HEK293T (cell line): ENCODE results near the gene IL21.

ENCODE experiments used
- CTCF ChIA-PET: fragments of 350-600 bp; formaldehyde crosslinking; extraction: SDS; loops from one replicate; lab custom pipeline; 2021; ENCODE audit warnings: antibody characterized with exemption, inconsistent platforms; lab: Yijun Ruan, JAX
- POLR2A ChIA-PET: fragments of 350-600 bp; formaldehyde crosslinking; extraction: SDS; loops from one replicate; lab custom pipeline; 2020; ENCODE audit warnings: antibody characterized with exemption, inconsistent platforms; lab: Yijun Ruan, JAX
- DNase-seq: peaks from one replicate; pipeline ENCODE4 v3.0.0; 2012; ENCODE audit warnings: mixed read lengths; ENCODE audit errors: extremely low spot score
- ARNT ChIP-seq: fragments of 450-650 bp; IDR thresholded peaks from 2 replicates; pipeline ENCODE4 v1.6.1; 2017; ENCODE audit warnings: mild to moderate bottlenecking
- BHLHE40 ChIP-seq: fragments of 450-650 bp; IDR thresholded peaks from 2 replicates; pipeline ENCODE4 v1.6.1; 2016; ENCODE audit warnings: mild to moderate bottlenecking, moderate library complexity, borderline replicate concordance
- CTBP1 ChIP-seq: fragments of 450-650 bp; IDR thresholded peaks from 2 replicates; pipeline ENCODE4 v1.6.1; 2016; ENCODE audit warnings: borderline replicate concordance
- ELF4 ChIP-seq: fragments of 450-650 bp; IDR thresholded peaks from 2 replicates; pipeline ENCODE4 v1.6.1; 2017; ENCODE audit warnings: antibody characterized with exemption
- FOXA1 ChIP-seq: fragments of 450-650 bp; IDR thresholded peaks from 2 replicates; pipeline ENCODE4 v1.6.1; 2016; ENCODE audit warnings: mild to moderate bottlenecking
- FOXK2 ChIP-seq: fragments of 450-650 bp; IDR thresholded peaks from 2 replicates; pipeline ENCODE4 v1.6.1; 2016; ENCODE audit warnings: mild to moderate bottlenecking
- FOXM1 ChIP-seq: fragments of 450-650 bp; IDR thresholded peaks from 2 replicates; pipeline ENCODE4 v1.6.1; 2017; ENCODE audit warnings: mild to moderate bottlenecking, borderline replicate concordance
- HDGF ChIP-seq: fragments of 450-650 bp; IDR thresholded peaks from 2 replicates; pipeline ENCODE4 v1.6.1; 2017; ENCODE audit warnings: antibody characterized with exemption, borderline replicate concordance
- L3MBTL2 ChIP-seq: fragments of 450-650 bp; conservative IDR thresholded peaks from 2 replicates; pipeline ENCODE4 v1.6.1; 2016; ENCODE audit warnings: mild to moderate bottlenecking
- LEF1 ChIP-seq: fragments of 450-650 bp; IDR thresholded peaks from 2 replicates; pipeline ENCODE4 v1.6.1; 2017; ENCODE audit warnings: mild to moderate bottlenecking, borderline replicate concordance
- NFRKB ChIP-seq: fragments of 450-650 bp; IDR thresholded peaks from 2 replicates; pipeline ENCODE4 v1.6.1; 2016; ENCODE audit warnings: mild to moderate bottlenecking, moderate library complexity
- PKNOX1 ChIP-seq: fragments of 450-650 bp; IDR thresholded peaks from 2 replicates; pipeline ENCODE4 v1.6.1; 2016
- SP1 ChIP-seq: fragments of 450-650 bp; IDR thresholded peaks from 2 replicates; pipeline ENCODE4 v1.6.1; 2017
- SUZ12 ChIP-seq: fragments of 450-650 bp; IDR thresholded peaks from 2 replicates; pipeline ENCODE4 v1.6.1; 2016; ENCODE audit warnings: mild to moderate bottlenecking
- TARDBP ChIP-seq: fragments of 450-650 bp; IDR thresholded peaks from 2 replicates; pipeline ENCODE4 v1.6.1; 2016
- ZNF384 ChIP-seq: fragments of 450-650 bp; IDR thresholded peaks from 2 replicates; pipeline ENCODE4 v1.6.1; 2016

The IL21 gene

GRCh38 chr4:122621016-122621507, at the start of gene IL21:
TSS of gene IL21 (minus strand) at chr4:122621066. CDS start at chr4:122621011, 55 bp downstream.
- no peak for DNase-seq
- TF ChIP-seq TARDBP (no peak), CTBP1 (no peak), SP1 (no peak), SUZ12 (no peak), FOXA1 (no peak), ELF4 (no peak), NFRKB (no peak), ARNT (no peak), LEF1 (no peak), FOXK2 (no peak), PKNOX1 (no peak), L3MBTL2 (no peak)
- POLR2A ChIA-PET = no interaction called here
- CTCF ChIA-PET = no interaction called here

DNA sequence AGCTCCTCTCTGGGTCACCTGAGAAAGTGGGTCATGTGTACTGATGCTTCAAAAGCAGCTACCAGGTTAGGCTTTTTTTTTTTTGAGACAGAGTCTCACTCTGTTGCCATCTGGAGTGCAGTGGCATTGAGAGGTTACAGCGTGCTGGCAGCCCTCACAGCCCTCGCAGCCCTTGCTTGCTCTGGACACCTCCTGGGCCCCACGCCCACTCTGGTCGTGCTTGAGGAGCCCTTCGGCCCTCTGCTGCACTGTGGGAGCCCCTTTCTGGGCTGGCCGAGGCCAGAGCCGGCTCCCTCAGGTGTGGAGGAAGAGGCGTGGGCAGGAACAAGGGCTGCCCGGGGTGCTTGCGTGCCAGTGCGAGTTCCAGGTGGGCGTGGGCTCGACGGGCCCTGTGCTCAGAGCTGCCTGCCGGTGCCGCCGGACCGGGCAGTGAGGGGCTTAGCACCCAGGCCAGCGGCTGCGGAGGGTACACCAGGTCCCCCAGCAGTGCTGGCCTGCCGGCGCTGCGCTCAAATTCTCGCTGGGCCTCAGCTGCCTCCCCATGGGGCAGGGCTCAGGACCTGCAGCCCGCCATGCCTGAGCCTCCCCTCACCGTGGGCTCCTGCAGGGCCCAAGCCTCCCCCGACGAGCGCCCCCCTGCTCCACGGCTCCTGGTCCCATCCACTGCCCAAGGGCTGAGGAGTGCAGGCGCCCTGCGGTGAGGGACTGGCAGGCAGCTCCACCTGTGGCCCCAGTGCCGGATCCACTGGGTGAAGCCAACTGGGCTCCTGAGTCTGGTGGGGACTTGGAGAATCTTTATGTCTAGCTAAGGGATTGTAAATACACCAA, 49.3 kb upstream of the IL21 start:
- POLR2A ChIA-PET = no interaction called here
- CTCF ChIA-PET = no interaction called here
- TF ChIP-seq FOXK2 = no peak
- TF ChIP-seq SUZ12 = no peak
- no peak for TF ChIP-seq L3MBTL2
- no peak for TF ChIP-seq FOXA1
- TF ChIP-seq NFRKB = no peak

GRCh38 chr4:122668241-122668640, 47.4 kb upstream of the IL21 start:
- ChIA-PET POLR2A (no interaction called here), CTCF (interaction anchor here (0.6 kb wide), 1 partner anchor 392 kb away, joined by 3 read pairs; no protein-coding TSS in a partner anchor)
- DNase-seq = no peak
- TF ChIP-seq CTBP1 (no peak), NFRKB (no peak), FOXK2 (no peak), L3MBTL2 (no peak), PKNOX1 (no peak), HDGF (no peak), FOXA1 (no peak), FOXM1 (no peak), BHLHE40 (no peak), SP1 (no peak), TARDBP (no peak), ZNF384 (no peak), LEF1 (no peak), ARNT (no peak), SUZ12 (no peak), ELF4 (no peak)

More for the DNA sequence above, 49.3 kb upstream of the IL21 start:
- no peak for DNase-seq

GRCh38 chr4:122666527-122667245, 45.8 kb upstream of the IL21 start:
- DNase-seq = no peak
- ChIA-PET CTCF (no interaction called here), POLR2A (no interaction called here)
- TF ChIP-seq ELF4 = no peak
- no peak for TF ChIP-seq CTBP1
- no peak for TF ChIP-seq BHLHE40
- no peak for TF ChIP-seq HDGF
- TF ChIP-seq LEF1 = no peak

GRCh38 chr4:122665161-122665929, 44.5 kb upstream of the IL21 start:
- TF ChIP-seq ARNT = no peak
- TF ChIP-seq SP1 = no peak
- no peak for TF ChIP-seq ZNF384
- no peak for TF ChIP-seq CTBP1
- TF ChIP-seq ELF4 = no peak
- TF ChIP-seq LEF1 = no peak
- no peak for TF ChIP-seq BHLHE40
- POLR2A ChIA-PET = no interaction called here
- DNase-seq = no peak
- CTCF ChIA-PET = no interaction called here
